H1 (cell line): ENCODE results near the gene ALOX5AP. TPM values are rescaled to one million over a fixed set of nuclear protein-coding genes. Genes with fewer than 3 reads are reported as not detected.

Experiments used
- CTCF ChIA-PET: fragments of 300-600 bp; sonication (Branson Sonifier 250); formaldehyde crosslinking; loops from one replicate; lab custom pipeline; 2021; ENCODE audit not compliant: partially characterized antibody; lab: Charles Lee
- POLR2A ChIA-PET: fragments of 300-600 bp; sonication (Branson Sonifier 250); formaldehyde crosslinking; loops from one replicate; lab custom pipeline; 2021; ENCODE audit warnings: inconsistent platforms; ENCODE audit not compliant: partially characterized antibody; lab: Charles Lee
- DNase-seq, 2 experiments: peaks; one replicate each; pipeline versions ENCODE4 v3.0.0 to v3.0.0-alpha.2; 2010 to 2022; ENCODE audit warnings: low spot score in 2 of 2, low read depth in 1 of 2, mixed read lengths in 1 of 2
- FAIRE-seq: peaks from 2 replicates; lab custom pipeline; 2011; peaks lifted over from hg19 to GRCh38; lab: Jason Lieb, UNC
- H2AFZ ChIP-seq: 2 replicates; pipeline ENCODE4 v1.8.1; 2012; ENCODE audit warnings: low read length, inconsistent platforms
- H2AK5ac ChIP-seq: 2 replicates; pipeline ENCODE4 v1.6.1; 2013; ENCODE audit warnings: low read depth, low read length
- H2BK120ac ChIP-seq: replicated peaks from 2 replicates; pipeline ENCODE3; 2013; ENCODE audit warnings: low read depth, low read length, inconsistent platforms
- H2BK12ac ChIP-seq: 2 replicates; pipeline ENCODE4 v1.6.1; 2013; ENCODE audit warnings: low read depth, low read length
- H2BK15ac ChIP-seq: 2 replicates; pipeline ENCODE4 v1.6.1; 2013; ENCODE audit warnings: low read length
- H2BK20ac ChIP-seq: 2 replicates; pipeline ENCODE4 v1.6.1; 2013; ENCODE audit warnings: low read length
- H2BK5ac ChIP-seq: 2 replicates; pipeline ENCODE4 v1.6.1; 2013; ENCODE audit warnings: low read depth, low read length
- H3K14ac ChIP-seq: 2 replicates; pipeline ENCODE4 v1.6.1; 2013; ENCODE audit warnings: inconsistent platforms; ENCODE audit not compliant: insufficient read length
- H3K18ac ChIP-seq: 2 replicates; pipeline ENCODE4 v1.6.1; 2013; ENCODE audit warnings: low read length; ENCODE audit errors: extremely low read depth
- H3K23ac ChIP-seq: 2 replicates; pipeline ENCODE4 v1.6.1; 2013; ENCODE audit warnings: inconsistent platforms; ENCODE audit not compliant: insufficient read length
- H3K23me2 ChIP-seq: 2 replicates; pipeline ENCODE4 v1.6.1; 2013; ENCODE audit warnings: low read depth, low read length
- H3K27ac ChIP-seq: 2 replicates; pipeline ENCODE4 v1.6.1; 2011; ENCODE audit warnings: low read depth, low read length, inconsistent platforms
- H3K27me3 ChIP-seq, 4 experiments: replicated peaks in 1 of 4; 1 replicate in 1 of 4; 2 replicates in 3 of 4; pipeline versions ENCODE4 v1.6.1 to v1.8.1; 2011 to 2013; ENCODE audit warnings: low read length in 3 of 4, mild to moderate bottlenecking in 3 of 4, inconsistent platforms in 2 of 4, mixed read lengths in 2 of 4, moderate library complexity in 1 of 4; ENCODE audit not compliant: control insufficient read depth in 3 of 4, insufficient read depth in 3 of 4; ENCODE audit errors: extremely low read depth in 1 of 4
- H3K36me3 ChIP-seq, 4 experiments: 2 replicates each; pipeline versions ENCODE4 v1.6.1 to v1.8.1; 2011 to 2013; ENCODE audit warnings: mild to moderate bottlenecking in 4 of 4, low read length in 3 of 4, moderate library complexity in 2 of 4, control low read depth in 1 of 4, inconsistent platforms in 1 of 4; ENCODE audit not compliant: insufficient read depth in 4 of 4, control insufficient read depth in 2 of 4
- H3K4ac ChIP-seq: replicated peaks from 2 replicates; pipeline ENCODE3; 2013; ENCODE audit warnings: low read length, low read depth, mixed read lengths, inconsistent platforms; ENCODE audit not compliant: insufficient read length
- H3K4me1 ChIP-seq, 4 experiments: replicated peaks in 1 of 4; 1 replicate in 1 of 4; 2 replicates in 3 of 4; pipeline versions ENCODE4 v1.6.1 to v1.8.1; 2011 to 2013; ENCODE audit warnings: low read length in 3 of 4, inconsistent platforms in 2 of 4, mixed read lengths in 1 of 4; ENCODE audit not compliant: insufficient read depth in 4 of 4, control insufficient read depth in 3 of 4
- H3K4me2 ChIP-seq, 2 experiments: 2 replicates each; pipeline versions ENCODE4 v1.6.1 to v1.8.1; 2011 to 2013; ENCODE audit warnings: low read depth in 2 of 2, low read length in 2 of 2, control low read depth in 1 of 2, inconsistent platforms in 1 of 2, mild to moderate bottlenecking in 1 of 2; ENCODE audit not compliant: insufficient read depth in 1 of 2
- H3K4me3 ChIP-seq, 4 experiments: fragments of 200-600, 300-600 bp in 1 of 4; sonication (generic), shearing (Covaris generic), sonication (Bioruptor Twin) in 1 of 4; 2 replicates each; pipeline versions ENCODE4 v1.5.1 to v1.8.1; 2011 to 2016; ENCODE audit warnings: low read length in 4 of 4, low read depth in 3 of 4, control low read depth in 2 of 4, inconsistent platforms in 2 of 4, mild to moderate bottlenecking in 2 of 4, mixed read lengths in 1 of 4, moderate library complexity in 1 of 4; ENCODE audit not compliant: insufficient read depth in 2 of 4; ENCODE audit errors: extremely low read depth in 1 of 4
- H3K56ac ChIP-seq: replicated peaks from 2 replicates; pipeline ENCODE3; 2013; ENCODE audit warnings: low read depth, mild to moderate bottlenecking, mixed read lengths, low read length, inconsistent platforms; ENCODE audit not compliant: insufficient read length
- H3K79me1 ChIP-seq: 2 replicates; pipeline ENCODE4 v1.6.1; 2013; ENCODE audit warnings: low read depth, low read length, control low read depth
- H3K79me2 ChIP-seq, 2 experiments: 2 replicates each; pipeline versions ENCODE4 v1.6.1 to v1.8.1; 2012 to 2013; ENCODE audit warnings: low read length in 2 of 2, mild to moderate bottlenecking in 2 of 2, inconsistent platforms in 1 of 2; ENCODE audit not compliant: insufficient read depth in 2 of 2, control insufficient read depth in 1 of 2
- H3K9ac ChIP-seq, 4 experiments: replicated peaks in 1 of 4; 1 replicate in 1 of 4; 2 replicates in 3 of 4; pipeline versions ENCODE4 v1.6.1 to v1.8.1; 2011 to 2013; ENCODE audit warnings: low read depth in 3 of 4, low read length in 3 of 4, control low read depth in 2 of 4, mild to moderate bottlenecking in 2 of 4, moderate library complexity in 2 of 4, inconsistent platforms in 1 of 4; ENCODE audit errors: extremely low read depth in 1 of 4
- H3K9me3 ChIP-seq, 2 experiments: 2 replicates each; pipeline versions ENCODE4 v1.6.1 to v1.8.1; 2012 to 2013; ENCODE audit warnings: mild to moderate bottlenecking in 2 of 2, moderate library complexity in 2 of 2, control low read depth in 1 of 2, inconsistent platforms in 1 of 2, low read depth in 1 of 2, low read length in 1 of 2, mixed read lengths in 1 of 2; ENCODE audit not compliant: insufficient read depth in 2 of 2
- H4K20me1 ChIP-seq, 2 experiments: replicated peaks in 1 of 2; 2 replicates each; pipeline versions ENCODE3 to v1.8.1; 2011 to 2013; ENCODE audit warnings: inconsistent platforms in 2 of 2, low read length in 2 of 2, mild to moderate bottlenecking in 1 of 2; ENCODE audit not compliant: insufficient read depth in 2 of 2, control insufficient read depth in 1 of 2
- H4K5ac ChIP-seq: 2 replicates; pipeline ENCODE4 v1.6.1; 2013; ENCODE audit warnings: low read length, low read depth, mixed read lengths, inconsistent platforms; ENCODE audit not compliant: insufficient read length
- H4K8ac ChIP-seq: 2 replicates; pipeline ENCODE4 v1.8.0; 2013; ENCODE audit warnings: mild to moderate bottlenecking, moderate library complexity, low read length, inconsistent platforms; ENCODE audit not compliant: insufficient read depth; ENCODE audit errors: extremely low read depth
- H4K91ac ChIP-seq: replicated peaks from 2 replicates; pipeline ENCODE3; 2013; ENCODE audit warnings: low read length, mixed read lengths, inconsistent platforms; ENCODE audit not compliant: insufficient read length
- CBX5 ChIP-seq: fragments of 300-800, 300-1000 bp; sonication (generic); IDR thresholded peaks from 2 replicates; pipeline ENCODE4 v1.7.1; 2016; ENCODE audit warnings: antibody characterized with exemption, low read length, low read depth
- CHD1 ChIP-seq: IDR thresholded peaks from 2 replicates; pipeline ENCODE4 v1.6.1; 2012; ENCODE audit warnings: low read depth, low read length, improper control_type of control experiment
- KDM4A ChIP-seq: IDR thresholded peaks from one replicate; pipeline ENCODE4 v1.7.1; 2012; ENCODE audit warnings: low read depth, mild to moderate bottlenecking, moderate library complexity, low read length, inconsistent platforms; ENCODE audit not compliant: severe bottlenecking
- KDM5A ChIP-seq: fragments of 200-600 bp; IDR thresholded peaks from 2 replicates; pipeline ENCODE4 v1.7.1; 2012; ENCODE audit warnings: mild to moderate bottlenecking, low read length, inconsistent platforms, mixed read lengths
- NANOG ChIP-seq: IDR thresholded peaks from 2 replicates; pipeline ENCODE4 v1.6.1; 2011; ENCODE audit warnings: low read length, low read depth, mild to moderate bottlenecking, inconsistent platforms; ENCODE audit not compliant: insufficient read depth, poor library complexity, severe bottlenecking
- NRF1 ChIP-seq: IDR thresholded peaks from 2 replicates; pipeline ENCODE4 v1.6.1; 2011; ENCODE audit warnings: mild to moderate bottlenecking, low read depth, low read length, improper control_type of control experiment
- POLR2AphosphoS5 ChIP-seq: IDR thresholded peaks from 2 replicates; pipeline ENCODE4 v1.6.1; 2011; ENCODE audit warnings: low read depth, low read length
- SUZ12 ChIP-seq: fragments of 200-600 bp; sonication (generic); IDR thresholded peaks from 2 replicates; pipeline ENCODE4 v1.6.1; 2012; ENCODE audit warnings: mild to moderate bottlenecking, inconsistent platforms, low read length, moderate library complexity, mixed read lengths
- TCF12 ChIP-seq: IDR thresholded peaks from 2 replicates; pipeline ENCODE4 v1.6.1; 2011; ENCODE audit warnings: low read depth, mild to moderate bottlenecking, low read length
- WGBS, 2 experiments: shearing (Covaris generic) in 1 of 2; methylation state at CpG; one replicate each; pipeline versions ENCODE4 v1.1.6 to v1.1.7; 2013 to 2015; ENCODE audit warnings: low lambda C conversion rate in 2 of 2, mixed read lengths in 2 of 2, inconsistent platforms in 1 of 2, low coverage in 1 of 2, missing lambda C conversion rate in 1 of 2; ENCODE audit not compliant: insufficient replicate concordance in 2 of 2, insufficient coverage in 1 of 2, insufficient read length in 1 of 2; ENCODE audit errors: extremely low coverage in 1 of 2, missing lambda C conversion rate in 1 of 2; 5-methylcytosine and 5-hydroxymethylcytosine counted together
- polyA plus RNA-seq, 7 experiments: library from polyadenylated mRNA; depleted of rRNA in 3 of 7; stranded (reverse) in 5 of 7; unstranded in 2 of 7; fragments of >200 nt in 5 of 7; fragments of 200-250 nt in 2 of 7; gene quantifications; 1 replicate in 5 of 7; 2 replicates in 1 of 7; 4 replicates in 1 of 7; pipeline versions ENCODE4 v1.2.1 to v1.2.3, GENCODE V29; 2011 to 2013; ENCODE audit warnings: missing spikeins in 2 of 7, mixed read lengths in 2 of 7
- total RNA-seq: library from RNA; stranded (reverse); fragmentation: NEBNext Ultra II Directional; extraction: Animal tissue kit (Norgen Biotek cat#: 25700); gene quantifications from 2 replicates; pipeline ENCODE4 v1.2.1, GENCODE V29; 2021

Gene ALOX5AP
- total and polyA plus RNA-seq, 2 of the 8 experiments (the other 6 are each of a cell fraction or from before 2014, with no cell fraction given) = not detected

DNA sequence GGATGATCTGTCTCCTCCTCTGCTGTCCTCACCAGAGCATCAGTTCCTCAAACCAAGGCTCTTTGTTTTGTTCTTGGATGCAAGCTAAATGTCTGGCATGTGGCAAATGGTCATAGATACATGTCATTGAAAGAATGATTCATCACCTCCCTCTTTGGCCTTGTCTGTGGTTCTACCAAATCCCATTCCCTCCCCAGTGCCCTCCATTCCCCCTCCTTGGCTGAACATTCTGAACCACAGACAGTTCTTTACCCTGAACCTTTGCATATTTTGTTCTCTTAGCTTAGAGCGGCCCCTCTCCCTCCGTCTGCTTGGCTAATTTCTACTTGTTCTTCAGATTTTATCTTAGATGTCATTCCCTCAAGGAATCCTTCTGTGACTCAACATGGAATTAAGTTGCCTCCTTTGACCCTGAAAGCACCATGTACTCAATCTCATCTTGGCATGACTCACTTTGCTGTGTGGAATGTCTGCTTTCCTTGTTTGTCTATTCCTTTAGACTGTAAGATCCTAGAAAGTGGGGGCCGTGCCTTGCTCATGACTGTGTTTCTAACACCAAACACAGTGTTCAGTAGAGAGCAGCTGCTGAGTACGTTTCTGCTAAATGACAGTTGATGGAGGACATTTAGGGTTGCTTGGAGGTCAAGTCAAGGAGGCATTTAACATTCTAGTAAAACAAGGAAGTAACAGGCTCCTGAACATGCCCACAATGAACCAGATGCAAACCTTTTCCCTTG is 8.1 kb downstream of the ALOX5AP start:
- POLR2A ChIA-PET = no interaction called here
- H4K8ac ChIP-seq = no peak overlapping the region

More for the DNA sequence above, 8.1 kb downstream of the ALOX5AP start:
- no peak overlapping the region for H4K91ac ChIP-seq
- DNase-seq = no peak
- H2BK120ac ChIP-seq = no peak overlapping the region
- H2BK15ac ChIP-seq = no peak overlapping the region
- WGBS, 2 experiments = 86% methylated on average over 4 of the region's 4 CpGs; no CpG with 5 or more reads in 1 of the 2 experiments
- no peaks in the 10 kb centered on the region for H3K27me3 ChIP-seq
- no peak for TF ChIP-seq CHD1
- TF ChIP-seq NANOG = no peak
- TF ChIP-seq POLR2AphosphoS5 = no peak
- TF ChIP-seq KDM5A = no peak
- no peak for TF ChIP-seq NRF1
- TF ChIP-seq KDM4A = no peak
- TF ChIP-seq SUZ12 = no peak
- TF ChIP-seq CBX5 = no peak
- TF ChIP-seq TCF12 = no peak
- H3K36me3 ChIP-seq = no peaks in the 10 kb centered on the region
- FAIRE-seq = no peak
- H4K5ac ChIP-seq = no peak overlapping the region
- no peaks in the 10 kb centered on the region for H4K20me1 ChIP-seq
- CTCF ChIA-PET = no interaction called here
- no peaks in the 10 kb centered on the region for H3K79me1 ChIP-seq
- H3K4me2 ChIP-seq = no peak overlapping the region
- H2BK5ac ChIP-seq = no peak overlapping the region
- no peak overlapping the region for H3K56ac ChIP-seq
- no peak overlapping the region for H3K4ac ChIP-seq
- no peak overlapping the region for H3K23ac ChIP-seq
- H3K9ac ChIP-seq = no peak overlapping the region
- no peak overlapping the region for H3K27ac ChIP-seq
- H3K4me3 ChIP-seq = no peak overlapping the region
- no peaks in the 10 kb centered on the region for H3K9me3 ChIP-seq
- H3K18ac ChIP-seq = no peak overlapping the region
- no peaks in the 10 kb centered on the region for H3K79me2 ChIP-seq
- H2BK20ac ChIP-seq = no peak overlapping the region
- H3K4me1 ChIP-seq = peaks cover 0 to 3% (median 3%) of the 10 kb centered on the region in 4 experiments; a peak in 3 of 7 replicates
- H2BK12ac ChIP-seq = no peak overlapping the region
- no peaks in the 10 kb centered on the region for H3K23me2 ChIP-seq
- H3K14ac ChIP-seq = no peak overlapping the region
- no peak overlapping the region for H2AK5ac ChIP-seq
- H2AFZ ChIP-seq = no peak overlapping the region
